ENCODE results near the gene SCMH1.

DNA sequence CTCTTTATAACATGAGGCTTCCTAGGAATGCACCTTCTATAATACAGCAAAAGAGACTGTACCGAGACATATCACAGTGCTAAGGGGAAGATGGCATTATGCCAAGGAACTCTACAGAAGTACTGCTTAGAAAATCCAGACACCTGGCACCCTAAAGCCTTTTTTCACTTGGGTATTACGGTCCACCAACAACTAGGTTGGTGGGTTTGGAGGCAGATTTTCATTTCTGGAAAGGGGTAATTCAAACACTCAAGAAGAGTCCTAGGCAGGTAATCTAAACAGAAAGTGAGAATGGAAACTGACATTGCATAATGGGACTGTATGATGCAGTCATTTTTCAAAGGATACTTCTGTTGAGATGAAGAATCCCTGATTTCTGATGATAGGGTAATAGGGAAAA lies 19.6 kb downstream of the SCMH1 start:
- TF ChIP-seq CTCF (tag by site-specific recombination; IDR thresholded peaks at IDR 0.05), result no peak
- no peak for TF ChIP-seq REST (tag by site-specific recombination; IDR thresholded peaks at IDR 0.05)
- TF ChIP-seq, protein P1, sequence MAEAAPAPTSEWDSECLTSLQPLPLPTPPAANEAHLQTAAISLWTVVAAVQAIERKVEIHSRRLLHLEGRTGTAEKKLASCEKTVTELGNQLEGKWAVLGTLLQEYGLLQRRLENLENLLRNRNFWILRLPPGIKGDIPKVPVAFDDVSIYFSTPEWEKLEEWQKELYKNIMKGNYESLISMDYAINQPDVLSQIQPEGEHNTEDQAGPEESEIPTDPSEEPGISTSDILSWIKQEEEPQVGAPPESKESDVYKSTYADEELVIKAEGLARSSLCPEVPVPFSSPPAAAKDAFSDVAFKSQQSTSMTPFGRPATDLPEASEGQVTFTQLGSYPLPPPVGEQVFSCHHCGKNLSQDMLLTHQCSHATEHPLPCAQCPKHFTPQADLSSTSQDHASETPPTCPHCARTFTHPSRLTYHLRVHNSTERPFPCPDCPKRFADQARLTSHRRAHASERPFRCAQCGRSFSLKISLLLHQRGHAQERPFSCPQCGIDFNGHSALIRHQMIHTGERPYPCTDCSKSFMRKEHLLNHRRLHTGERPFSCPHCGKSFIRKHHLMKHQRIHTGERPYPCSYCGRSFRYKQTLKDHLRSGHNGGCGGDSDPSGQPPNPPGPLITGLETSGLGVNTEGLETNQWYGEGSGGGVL (tag by site-specific recombination; IDR thresholded peaks at IDR 0.05), result no peak
- TF ChIP-seq ZBTB17 (tag by site-specific recombination; IDR thresholded peaks at IDR 0.05), result no peak
- TF ChIP-seq PRDM1 (tag by site-specific recombination; IDR thresholded peaks at IDR 0.05), result no peak
- no peak for TF ChIP-seq PRDM10 (tag by site-specific recombination; IDR thresholded peaks at IDR 0.05)
- TF ChIP-seq, protein P2, sequence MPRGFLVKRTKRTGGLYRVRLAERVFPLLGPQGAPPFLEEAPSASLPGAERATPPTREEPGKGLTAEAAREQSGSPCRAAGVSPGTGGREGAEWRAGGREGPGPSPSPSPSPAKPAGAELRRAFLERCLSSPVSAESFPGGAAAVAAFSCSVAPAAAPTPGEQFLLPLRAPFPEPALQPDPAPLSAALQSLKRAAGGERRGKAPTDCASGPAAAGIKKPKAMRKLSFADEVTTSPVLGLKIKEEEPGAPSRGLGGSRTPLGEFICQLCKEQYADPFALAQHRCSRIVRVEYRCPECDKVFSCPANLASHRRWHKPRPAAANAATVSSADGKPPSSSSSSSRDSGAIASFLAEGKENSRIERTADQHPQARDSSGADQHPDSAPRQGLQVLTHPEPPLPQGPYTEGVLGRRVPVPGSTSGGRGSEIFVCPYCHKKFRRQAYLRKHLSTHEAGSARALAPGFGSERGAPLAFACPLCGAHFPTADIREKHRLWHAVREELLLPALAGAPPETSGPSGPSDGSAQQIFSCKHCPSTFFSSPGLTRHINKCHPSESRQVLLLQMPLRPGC (tag by site-specific recombination; IDR thresholded peaks at IDR 0.05), result no peak
- no peak for TF ChIP-seq ZBTB49 (tag by site-specific recombination; IDR thresholded peaks at IDR 0.05; ENCODE audit: low read depth)
- no peak for TF ChIP-seq ZNF623 (tag by site-specific recombination; IDR thresholded peaks at IDR 0.05)
- TF ChIP-seq ZNF133 (tag by site-specific recombination; IDR thresholded peaks at IDR 0.05), result no peak
